GM03348 (cell line): ENCODE data around the gene RASSF6.
"Not testable (repeated sequence)": the region's sequence is repeated elsewhere in the genome, so short reads cannot be mapped to it uniquely, and the experiment has no call there.

Experiments
- DNase-seq: peaks from one replicate; pipeline ENCODE4 v3.0.0; 2012; ENCODE audit warnings: low spot score

Gene RASSF6

DNA sequence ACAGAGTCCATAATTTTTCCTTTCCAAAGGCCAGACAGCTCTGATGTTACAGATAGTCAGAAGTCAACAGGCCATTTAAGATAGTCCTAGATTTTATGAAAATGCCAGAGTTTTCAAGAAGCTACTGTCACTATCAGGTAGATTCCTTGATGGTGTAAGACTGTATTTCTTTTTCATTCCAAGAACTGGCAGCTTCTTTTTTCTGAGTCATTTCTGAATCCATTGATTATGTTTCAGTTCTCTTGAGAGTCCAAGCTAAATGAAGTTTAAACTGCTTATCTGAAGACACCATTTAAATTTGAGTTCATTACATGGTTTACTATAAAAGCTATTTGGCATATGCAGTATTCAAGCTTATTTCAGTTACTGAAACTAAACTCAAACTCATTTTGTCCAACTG lies 44.6 kb downstream of the RASSF6 start:
- no peak for DNase-seq

DNA sequence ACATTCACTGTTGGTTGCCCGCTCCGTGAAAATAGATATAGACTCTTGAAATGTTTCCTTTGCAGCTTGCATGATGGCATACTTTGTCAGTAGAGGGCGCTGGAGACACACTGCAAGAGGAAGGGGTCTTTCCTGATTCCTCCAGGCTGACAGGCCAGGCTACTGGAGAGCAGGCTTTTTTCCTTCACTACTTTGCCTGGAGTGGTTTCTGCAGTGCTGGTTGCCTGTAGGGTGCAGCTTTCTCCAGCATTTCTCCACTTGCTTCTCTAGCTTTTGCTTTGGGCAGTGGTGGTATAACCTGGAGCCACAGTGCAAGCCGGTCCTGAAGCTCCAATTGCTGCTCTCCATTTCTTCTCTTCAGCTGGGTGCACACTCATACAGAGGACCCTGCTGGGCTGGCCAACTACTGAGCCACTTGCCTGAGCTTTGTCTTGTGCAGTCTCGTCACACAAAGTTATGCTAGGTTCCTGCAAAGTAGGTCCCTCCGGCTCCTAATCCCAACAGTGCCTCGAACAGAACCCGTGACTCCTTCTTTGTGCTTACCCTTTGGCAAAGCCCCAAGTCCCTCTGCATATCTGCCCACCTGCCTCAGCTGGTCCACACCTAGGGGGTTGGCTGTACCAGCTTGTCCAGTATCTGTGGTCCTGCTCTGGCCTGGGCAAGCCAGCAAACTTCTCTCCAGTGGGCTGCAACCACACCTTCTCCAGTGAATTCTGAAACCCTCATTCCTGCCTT lies 46.3 kb downstream of the RASSF6 start:
- DNase-seq, result peak; percentile 66

DNA sequence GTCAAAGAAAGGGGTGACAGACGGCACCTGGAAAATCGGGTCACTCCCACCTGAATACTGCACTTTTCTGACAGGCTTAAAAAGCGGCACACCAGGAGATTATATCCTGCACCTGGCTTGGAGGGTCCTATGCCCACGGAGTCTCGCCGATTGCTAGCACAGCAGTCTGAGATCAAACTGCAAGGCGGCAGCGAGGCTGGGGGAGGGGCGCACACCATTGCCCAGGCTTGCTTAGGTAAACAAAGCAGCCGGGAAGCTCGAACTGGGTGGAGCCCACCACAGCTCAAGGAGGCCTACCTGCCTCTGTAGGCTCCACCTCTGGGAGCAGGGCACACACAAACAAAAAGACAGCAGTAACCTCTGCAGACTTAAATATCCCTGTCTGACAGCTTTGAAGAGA lies 69.4 kb downstream of the RASSF6 start:
- DNase-seq, result not testable (repeated sequence)

DNA sequence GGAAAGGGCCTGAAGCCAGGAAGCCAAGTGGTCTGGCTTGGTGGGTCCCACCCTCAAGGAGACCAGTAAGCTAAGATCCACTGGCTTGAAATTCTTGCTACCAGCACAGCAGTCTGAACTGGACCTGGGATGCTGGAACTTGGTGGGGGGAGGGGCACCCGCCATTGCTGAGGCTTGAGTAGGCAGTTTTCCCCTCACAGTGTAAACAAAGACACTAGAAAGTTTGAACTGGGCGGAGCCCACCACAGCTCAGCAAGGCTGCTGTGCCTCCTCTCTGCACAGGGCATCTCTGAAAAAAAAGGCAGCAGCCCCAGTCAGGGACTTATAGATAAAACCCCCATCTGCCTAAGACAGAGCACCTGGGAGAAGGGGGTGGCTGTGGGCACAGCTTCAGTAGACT lies 75.6 kb downstream of the RASSF6 start:
- no peak for DNase-seq

DNA sequence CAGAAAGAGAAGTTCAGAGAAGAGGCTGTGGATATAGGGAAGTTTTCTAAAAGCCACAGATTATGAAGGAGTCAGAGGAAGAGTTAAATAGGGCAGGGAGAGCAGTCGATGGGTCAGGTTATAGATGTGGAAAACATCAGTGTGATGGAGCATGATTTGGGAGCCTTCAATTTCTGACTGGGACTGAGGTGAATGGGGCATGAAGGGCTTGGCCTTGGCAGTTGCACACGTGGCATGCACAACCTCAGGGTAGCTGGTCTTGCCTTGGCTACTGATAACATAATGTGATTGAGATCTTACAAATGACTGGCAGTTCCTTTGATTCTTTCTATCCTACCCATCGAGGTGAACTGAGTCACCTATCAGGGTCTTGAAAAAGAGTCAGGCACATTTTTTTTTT lies 79.0 kb downstream of the RASSF6 start:
- no peak for DNase-seq

DNA sequence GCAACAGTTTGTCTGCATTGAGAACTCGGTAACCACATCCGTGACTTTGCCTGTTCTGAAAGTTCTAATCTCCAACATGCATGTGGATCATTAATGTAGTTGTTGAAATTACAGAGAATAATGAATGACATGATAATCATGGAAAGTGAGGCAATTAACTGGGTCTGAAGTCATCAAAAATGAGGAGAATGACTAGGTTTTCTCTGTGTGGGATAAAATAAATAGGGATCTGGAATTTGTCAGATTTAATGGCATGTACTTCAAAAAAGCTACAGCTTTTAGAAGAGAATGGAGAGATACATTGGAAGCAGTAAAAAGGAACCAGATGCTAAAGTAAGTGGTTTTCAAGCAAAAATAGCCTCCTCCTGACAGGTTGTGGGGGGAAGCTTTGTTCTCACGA lies 79.4 kb downstream of the RASSF6 start:
- DNase-seq, result no peak

DNA sequence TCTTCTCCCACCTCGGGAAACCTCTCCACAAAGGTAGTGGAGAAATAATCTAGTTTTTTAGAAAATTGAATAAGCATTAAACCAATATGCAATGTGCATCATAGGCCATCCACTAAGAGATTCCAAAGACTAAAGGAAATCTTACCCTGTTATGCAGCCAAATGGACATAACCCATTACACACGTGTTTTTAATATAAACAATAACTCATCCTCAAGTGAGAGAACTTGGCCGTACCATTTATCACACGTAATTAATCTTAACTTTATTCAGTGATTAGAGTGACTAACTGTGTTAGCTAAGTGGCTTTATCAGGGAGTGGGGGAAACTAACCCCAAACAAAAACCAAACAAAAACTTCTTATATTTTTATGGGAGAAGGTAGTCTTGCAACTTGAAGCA lies 80.8 kb downstream of the RASSF6 start:
- peak; percentile 3 for DNase-seq

DNA sequence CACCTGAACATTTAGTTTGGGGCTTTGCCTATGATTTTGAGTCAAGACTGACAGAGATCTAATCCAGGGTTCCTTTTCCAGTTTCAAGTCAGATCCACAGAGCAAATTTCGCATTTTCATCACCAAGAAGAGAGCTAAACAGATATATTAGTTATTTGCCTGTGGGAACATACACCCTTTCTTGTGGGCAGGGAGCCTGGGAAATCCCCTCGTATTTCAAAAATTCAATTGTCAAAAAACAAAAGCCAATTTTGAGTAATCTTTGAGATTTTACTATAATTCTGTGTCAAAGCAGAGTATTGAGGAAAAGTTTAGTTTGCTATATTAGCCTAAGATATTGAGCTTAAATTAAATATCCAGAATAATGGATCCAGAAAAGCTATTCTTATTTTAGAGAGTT lies 82.1 kb downstream of the RASSF6 start:
- no peak for DNase-seq

DNA sequence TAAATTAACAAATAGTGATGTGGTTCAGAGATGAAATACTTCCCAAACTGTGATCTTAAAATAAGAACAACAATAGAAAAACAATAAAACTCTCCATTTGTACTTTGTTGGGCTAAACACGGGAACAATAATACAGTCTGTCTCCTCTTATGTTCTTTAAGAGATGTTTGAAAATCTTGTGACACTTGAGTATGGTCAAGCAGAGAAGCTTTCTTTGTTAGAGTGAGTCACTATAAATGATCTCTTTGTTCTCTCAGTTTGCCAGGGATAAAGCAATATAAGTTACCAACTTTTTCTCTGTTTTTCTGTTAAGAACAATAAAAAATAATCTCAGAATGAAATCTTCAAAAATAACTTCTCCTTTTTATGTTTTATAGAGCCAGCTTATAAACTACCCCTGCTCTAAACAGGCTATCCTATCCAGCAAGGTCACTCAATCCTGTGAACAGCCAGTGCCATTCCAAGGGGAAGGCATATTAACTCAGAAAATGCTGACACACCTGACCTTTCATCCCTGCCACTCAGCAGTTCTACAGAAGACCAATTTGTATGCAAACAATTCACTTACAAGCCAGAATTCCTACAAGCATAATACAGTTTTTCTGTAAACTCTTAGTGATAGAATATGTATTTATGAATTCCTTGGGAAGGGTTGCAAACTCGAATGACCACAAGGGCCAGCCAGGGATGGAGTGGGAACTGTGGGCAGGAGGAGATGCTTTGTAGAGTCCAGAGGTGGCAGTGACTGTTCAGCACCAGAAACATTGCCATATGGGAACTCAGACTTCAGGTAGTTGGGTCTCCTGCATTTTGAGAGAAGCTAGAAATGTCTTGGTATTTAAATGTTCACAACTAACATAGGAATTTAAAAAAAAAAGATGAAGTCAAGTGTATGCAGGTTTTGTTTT lies 86.5 kb downstream of the RASSF6 start:
- no peak for DNase-seq

DNA sequence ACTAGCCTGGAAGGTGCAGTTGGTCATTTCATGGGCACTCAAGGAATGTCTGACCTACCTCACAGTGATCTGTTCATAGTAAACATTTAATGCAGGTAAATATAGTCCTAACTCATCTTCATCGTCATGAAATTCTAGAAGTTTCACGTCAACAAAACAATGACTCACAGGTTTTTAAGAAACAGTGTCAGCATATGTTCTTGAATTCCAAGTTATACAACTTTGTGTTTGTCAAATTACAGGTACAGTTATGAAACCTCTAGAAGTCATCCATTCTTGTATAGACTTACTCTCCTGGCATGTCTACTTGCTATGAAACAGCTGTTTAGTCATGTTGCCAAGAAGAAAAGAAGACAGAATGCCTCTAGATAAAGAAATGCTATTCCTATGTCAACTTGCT lies 92.1 kb downstream of the RASSF6 start:
- no peak for DNase-seq

DNA sequence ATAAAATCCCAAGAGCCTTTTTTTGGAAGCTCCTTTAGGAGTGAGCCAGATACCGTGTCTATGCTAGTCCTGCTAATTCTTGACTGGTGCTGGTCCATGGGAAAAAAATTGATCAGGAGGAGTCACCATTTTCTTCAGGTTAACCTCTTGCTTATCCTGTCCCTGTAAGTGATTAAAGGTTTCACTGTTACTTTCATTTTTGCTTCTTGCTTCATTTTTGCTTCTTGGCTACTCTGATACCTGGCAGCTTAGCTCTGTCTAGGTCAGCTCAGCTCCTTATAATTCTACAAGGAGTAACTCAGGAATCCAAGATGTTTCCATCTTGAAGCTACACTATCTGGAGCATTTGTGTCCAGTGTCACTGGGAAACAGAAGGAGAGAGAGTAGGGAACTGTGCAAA lies 93.0 kb downstream of the RASSF6 start:
- no peak for DNase-seq

DNA sequence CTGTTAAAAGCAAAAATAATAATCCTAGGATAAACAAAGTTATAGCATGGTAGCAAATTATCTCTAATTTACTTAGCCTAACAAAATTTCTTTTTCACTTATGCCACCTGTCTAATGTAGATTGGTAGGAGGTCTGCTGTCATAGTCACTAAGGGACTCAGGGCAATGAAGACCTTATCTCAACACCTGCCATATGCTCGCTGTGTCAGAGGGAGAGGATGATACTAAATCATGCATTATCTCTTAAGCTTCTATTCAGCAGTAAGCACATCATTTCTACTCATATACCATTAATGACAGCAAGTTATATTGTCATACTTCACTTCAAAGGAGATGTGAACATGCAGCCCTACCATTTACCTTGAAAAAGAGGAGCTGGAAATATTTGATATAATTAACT lies 94.6 kb downstream of the RASSF6 start:
- DNase-seq, result no peak

DNA sequence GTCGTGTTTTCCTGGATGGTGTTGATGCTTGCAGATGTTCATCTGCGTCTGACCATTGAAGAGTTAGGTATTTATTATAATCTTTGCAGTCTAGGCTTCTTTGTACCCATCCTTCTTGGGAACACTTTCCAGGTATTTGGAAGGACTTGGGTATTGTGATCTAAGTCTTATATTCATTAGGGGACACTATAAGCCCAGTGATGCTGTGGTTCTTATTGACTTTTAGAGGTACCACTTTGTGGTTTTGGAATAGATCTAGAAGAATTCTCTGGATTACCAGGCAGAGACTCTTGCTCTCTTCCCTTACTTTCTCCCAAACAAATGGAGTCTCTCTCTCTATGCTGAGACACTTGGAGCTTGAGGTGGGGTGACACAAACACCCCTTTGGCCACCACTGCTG lies 97.1 kb downstream of the RASSF6 start:
- DNase-seq, result no peak
